ENCODE data around the gene PAMR1. TPM values are rescaled to one million over a fixed set of nuclear protein-coding genes. Genes with fewer than 3 reads are reported as not detected.

The PAMR1 gene
- total and polyA plus RNA-seq, 2 donors from 2014 or later: 2.2 to 2.4 TPM

- Histone ChIP-seq H3K27me3 (ENCODE audit: control insufficient read depth, insufficient read depth, low read length) (no peaks in the 10 kb centered on the region), H3K9me3 (ENCODE audit: control insufficient read depth in 2 of 3, insufficient read depth in 1 of 3, low read length in 3 of 3) (no peaks in the 10 kb centered on the region), H3K4me1 (ENCODE audit: control insufficient read depth in 2 of 3, insufficient read depth in 2 of 3, low read depth in 1 of 3, low read length in 3 of 3) (no peaks in the 10 kb centered on the region), H3K4me3 (ENCODE audit: low read length in 3 of 3) (no peak overlapping the region), H3K27ac (ENCODE audit: low read depth in 2 of 2, low read length in 2 of 2) (no peak overlapping the region), H3K9ac (ENCODE audit: low read length in 3 of 3) (no peak overlapping the region), H3K36me3 (ENCODE audit: control insufficient read depth in 2 of 3, insufficient read depth in 3 of 3, low read length in 3 of 3) (no peaks in the 10 kb centered on the region)
- intact Hi-C loops (cut with DNase I): no loop called here
- no peak for TF ChIP-seq CTCF (IDR thresholded peaks at IDR 0.05; ENCODE audit: borderline replicate concordance, extremely low read depth, insufficient read depth)
- DNase-seq (no peak), FAIRE-seq (no peak)
Measured at GRCh38 chr11:35463331-35463751, 62.1 kb downstream of the PAMR1 start.

- H3K27ac ChIP-seq (ENCODE audit: low read depth in 2 of 2, low read length in 2 of 2): no peak overlapping the region
- no peak for TF ChIP-seq CTCF (IDR thresholded peaks at IDR 0.05; ENCODE audit: borderline replicate concordance, extremely low read depth, insufficient read depth)
- no peak for DNase-seq
- H3K9ac ChIP-seq (ENCODE audit: low read length in 3 of 3): no peak overlapping the region
- intact Hi-C loops (cut with DNase I): no loop called here
- no peaks in the 10 kb centered on the region for H3K4me1 ChIP-seq (ENCODE audit: control insufficient read depth in 2 of 3, insufficient read depth in 2 of 3, low read depth in 1 of 3, low read length in 3 of 3)
- H3K27me3 ChIP-seq (ENCODE audit: control insufficient read depth, insufficient read depth, low read length): no peaks in the 10 kb centered on the region
- no peak overlapping the region for H3K4me3 ChIP-seq (ENCODE audit: low read length in 3 of 3)
- FAIRE-seq: no peak
- H3K36me3 ChIP-seq (ENCODE audit: control insufficient read depth in 2 of 3, insufficient read depth in 3 of 3, low read length in 3 of 3): no peaks in the 10 kb centered on the region
- no peaks in the 10 kb centered on the region for H3K9me3 ChIP-seq (ENCODE audit: control insufficient read depth in 2 of 3, insufficient read depth in 1 of 3, low read length in 3 of 3)
Measured at GRCh38 chr11:35461917-35462538, 63.4 kb downstream of the PAMR1 start.

GRCh38 chr11:35459489-35459888, 65.9 kb downstream of the PAMR1 start:
- TF ChIP-seq CTCF (IDR thresholded peaks at IDR 0.05; ENCODE audit: borderline replicate concordance, extremely low read depth, insufficient read depth): no peak
- H3K36me3 ChIP-seq (ENCODE audit: control insufficient read depth in 2 of 3, insufficient read depth in 3 of 3, low read length in 3 of 3): no peaks in the 10 kb centered on the region
- no peak overlapping the region for H3K4me3 ChIP-seq (ENCODE audit: low read length in 3 of 3)
- H3K27ac ChIP-seq (ENCODE audit: low read depth in 2 of 2, low read length in 2 of 2): no peak overlapping the region
- H3K9me3 ChIP-seq (ENCODE audit: control insufficient read depth in 2 of 3, insufficient read depth in 1 of 3, low read length in 3 of 3): no peaks in the 10 kb centered on the region
- no peaks in the 10 kb centered on the region for H3K4me1 ChIP-seq (ENCODE audit: control insufficient read depth in 2 of 3, insufficient read depth in 2 of 3, low read depth in 1 of 3, low read length in 3 of 3)
- no peak for DNase-seq
- H3K27me3 ChIP-seq (ENCODE audit: control insufficient read depth, insufficient read depth, low read length): no peaks in the 10 kb centered on the region
- FAIRE-seq: no peak
- intact Hi-C loops (cut with DNase I): no loop called here
- H3K9ac ChIP-seq (ENCODE audit: low read length in 3 of 3): no peak overlapping the region

- Histone ChIP-seq H3K27ac (ENCODE audit: low read depth in 2 of 2, low read length in 2 of 2) (no peak overlapping the region), H3K27me3 (ENCODE audit: control insufficient read depth, insufficient read depth, low read length) (no peaks in the 10 kb centered on the region), H3K36me3 (ENCODE audit: control insufficient read depth in 2 of 3, insufficient read depth in 3 of 3, low read length in 3 of 3) (no peaks in the 10 kb centered on the region), H3K9me3 (ENCODE audit: control insufficient read depth in 2 of 3, insufficient read depth in 1 of 3, low read length in 3 of 3) (no peaks in the 10 kb centered on the region), H3K4me1 (ENCODE audit: control insufficient read depth in 2 of 3, insufficient read depth in 2 of 3, low read depth in 1 of 3, low read length in 3 of 3) (no peaks in the 10 kb centered on the region), H3K9ac (ENCODE audit: low read length in 3 of 3) (no peak overlapping the region), H3K4me3 (ENCODE audit: low read length in 3 of 3) (no peak overlapping the region)
- FAIRE-seq: no peak
- no peak for DNase-seq
- TF ChIP-seq CTCF (IDR thresholded peaks at IDR 0.05; ENCODE audit: borderline replicate concordance, extremely low read depth, insufficient read depth): no peak
- intact Hi-C loops (cut with DNase I): no loop called here
Measured at GRCh38 chr11:35458846-35459245, 66.6 kb downstream of the PAMR1 start.
